ENCODE measurements around the gene HOXD13.

The HOXD13 gene

GRCh38 chr2:176105730-176106580, 13.4 kb downstream of the HOXD13 start:
- H3K9me3 ChIP-seq (ENCODE audit: insufficient read depth, low read length), result no peaks in the 10 kb centered on the region
- no peak overlapping the region for H2AFZ ChIP-seq (ENCODE audit: low read depth, low read length, severe bottlenecking)
- no peak for TF ChIP-seq CTCF (IDR thresholded peaks at IDR 0.05; ENCODE audit: insufficient read depth, low read length, poor library complexity, severe bottlenecking)
- TF ChIP-seq EZH2phosphoT487 (conservative IDR thresholded peaks at IDR 0.05; ENCODE audit: low read length), result no peak
- H3F3A ChIP-seq (ENCODE audit: insufficient read depth), result no peaks in the 10 kb centered on the region
- no peaks in the 10 kb centered on the region for H4K20me1 ChIP-seq (ENCODE audit: low read depth, low read length)
- H3K36me3 ChIP-seq (ENCODE audit: low read length), result no peaks in the 10 kb centered on the region
- no peak overlapping the region for H3K9ac ChIP-seq (ENCODE audit: low read length)
- no peaks in the 10 kb centered on the region for H3K79me2 ChIP-seq (ENCODE audit: insufficient read depth, low read length)
- H3K4me3 ChIP-seq (ENCODE audit: insufficient read depth, low read length, poor library complexity, severe bottlenecking), result no peak overlapping the region
- no peak overlapping the region for H3K4me2 ChIP-seq (ENCODE audit: low read depth, low read length, poor library complexity, severe bottlenecking)
- no peaks in the 10 kb centered on the region for H3K27me3 ChIP-seq (ENCODE audit: low read length)
- no peak overlapping the region for H3K27ac ChIP-seq (ENCODE audit: low read depth, low read length)
- H3K9me2 ChIP-seq (replicated peaks; ENCODE audit: insufficient read depth, low read length), result no peaks in the 10 kb centered on the region

GRCh38 chr2:176106581-176107539, 14.3 kb downstream of the HOXD13 start, which contains the start of gene HOXD11:
Gene HOXD11 (plus strand): TSS chr2:176107280. CDS start chr2:176107356, 76 bp downstream.
- Histone ChIP-seq H3K27ac (ENCODE audit: low read depth, low read length) (no peak within 1 kb of the TSS), H3K9me2 (replicated peaks; ENCODE audit: insufficient read depth, low read length) (no peaks in the 10 kb centered on the region), H3K27me3 (ENCODE audit: low read length) (no peaks in the 10 kb centered on the region), H3K9me3 (ENCODE audit: insufficient read depth, low read length) (no peaks in the 10 kb centered on the region), H3K4me3 (ENCODE audit: insufficient read depth, low read length, poor library complexity, severe bottlenecking) (no peak within 1 kb of the TSS), H3K9ac (ENCODE audit: low read length) (no peak within 1 kb of the TSS), H2AFZ (ENCODE audit: low read depth, low read length, severe bottlenecking) (no peak within 1 kb of the TSS), H4K20me1 (ENCODE audit: low read depth, low read length) (no peaks in the 10 kb centered on the region), H3K79me2 (ENCODE audit: insufficient read depth, low read length) (no peaks in the 10 kb centered on the region), H3K36me3 (ENCODE audit: low read length) (no peaks in the 10 kb centered on the region), H3F3A (ENCODE audit: insufficient read depth) (no peaks in the 10 kb centered on the region), H3K4me2 (ENCODE audit: low read depth, low read length, poor library complexity, severe bottlenecking) (no peak within 1 kb of the TSS)
- no peak for TF ChIP-seq CTCF (IDR thresholded peaks at IDR 0.05; ENCODE audit: insufficient read depth, low read length, poor library complexity, severe bottlenecking)
- no peak for TF ChIP-seq EZH2phosphoT487 (conservative IDR thresholded peaks at IDR 0.05; ENCODE audit: low read length)

- no peaks in the 10 kb centered on the region for H3K79me2 ChIP-seq (ENCODE audit: insufficient read depth, low read length)
- TF ChIP-seq EZH2phosphoT487 (conservative IDR thresholded peaks at IDR 0.05; ENCODE audit: low read length) (no peak), CTCF (IDR thresholded peaks at IDR 0.05; ENCODE audit: insufficient read depth, low read length, poor library complexity, severe bottlenecking) (no peak)
- no peaks in the 10 kb centered on the region for H4K20me1 ChIP-seq (ENCODE audit: low read depth, low read length)
- H2AFZ ChIP-seq (ENCODE audit: low read depth, low read length, severe bottlenecking), result no peak overlapping the region
- no peak overlapping the region for H3K4me2 ChIP-seq (ENCODE audit: low read depth, low read length, poor library complexity, severe bottlenecking)
- H3F3A ChIP-seq (ENCODE audit: insufficient read depth), result no peaks in the 10 kb centered on the region
- no peaks in the 10 kb centered on the region for H3K36me3 ChIP-seq (ENCODE audit: low read length)
- H3K9ac ChIP-seq (ENCODE audit: low read length), result no peak overlapping the region
- H3K9me2 ChIP-seq (replicated peaks; ENCODE audit: insufficient read depth, low read length), result no peaks in the 10 kb centered on the region
- H3K4me3 ChIP-seq (ENCODE audit: insufficient read depth, low read length, poor library complexity, severe bottlenecking), result no peak overlapping the region
- H3K9me3 ChIP-seq (ENCODE audit: insufficient read depth, low read length), result no peaks in the 10 kb centered on the region
- no peaks in the 10 kb centered on the region for H3K27me3 ChIP-seq (ENCODE audit: low read length)
- no peak overlapping the region for H3K27ac ChIP-seq (ENCODE audit: low read depth, low read length)
Measured at GRCh38 chr2:176107731-176108181, 15.2 kb downstream of the HOXD13 start.
